ENCODE results near the gene SLC30A3. TPM values are rescaled to one million over a fixed set of nuclear protein-coding genes. Genes with fewer than 3 reads are reported as not detected.

The SLC30A3 gene
- total RNA-seq, 1 experiment from 2014 or later = not detected

DNA sequence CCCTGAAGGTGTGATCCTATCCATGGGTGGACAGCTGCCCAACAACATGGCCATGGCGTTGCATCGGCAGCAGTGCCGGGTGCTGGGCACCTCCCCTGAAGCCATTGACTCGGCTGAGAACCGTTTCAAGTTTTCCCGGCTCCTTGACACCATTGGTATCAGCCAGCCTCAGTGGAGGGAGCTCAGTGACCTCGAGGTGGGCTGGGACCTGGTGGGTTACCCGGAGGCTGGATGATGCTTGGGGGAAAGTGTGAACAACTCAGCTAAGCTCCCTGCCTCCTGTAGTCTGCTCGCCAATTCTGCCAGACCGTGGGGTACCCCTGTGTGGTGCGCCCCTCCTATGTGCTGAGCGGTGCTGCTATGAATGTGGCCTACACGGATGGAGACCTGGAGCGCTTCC is 29.5 kb downstream of the SLC30A3 start:
- no peak for DNase-seq (ENCODE audit: low read depth)

DNA sequence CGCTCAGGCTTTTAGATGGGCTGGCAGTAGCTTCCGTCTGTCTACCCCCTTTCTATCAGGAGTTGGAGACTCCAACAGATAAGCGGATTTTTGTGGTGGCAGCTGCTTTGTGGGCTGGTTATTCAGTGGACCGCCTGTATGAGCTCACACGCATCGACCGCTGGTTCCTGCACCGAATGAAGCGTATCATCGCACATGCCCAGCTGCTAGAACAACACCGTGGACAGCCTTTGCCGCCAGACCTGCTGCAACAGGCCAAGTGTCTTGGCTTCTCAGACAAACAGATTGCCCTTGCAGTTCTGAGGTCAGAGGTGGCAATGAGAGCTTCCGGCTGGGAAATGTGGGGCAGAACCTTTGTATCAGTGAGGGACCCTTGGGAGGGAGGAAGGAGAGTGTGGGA is 30.9 kb downstream of the SLC30A3 start:
- DNase-seq (ENCODE audit: low read depth) = no peak

GRCh38 chr2:27227501-27227900 is 35.3 kb downstream of the SLC30A3 start:
- DNase-seq (ENCODE audit: low read depth) = no peak

DNA sequence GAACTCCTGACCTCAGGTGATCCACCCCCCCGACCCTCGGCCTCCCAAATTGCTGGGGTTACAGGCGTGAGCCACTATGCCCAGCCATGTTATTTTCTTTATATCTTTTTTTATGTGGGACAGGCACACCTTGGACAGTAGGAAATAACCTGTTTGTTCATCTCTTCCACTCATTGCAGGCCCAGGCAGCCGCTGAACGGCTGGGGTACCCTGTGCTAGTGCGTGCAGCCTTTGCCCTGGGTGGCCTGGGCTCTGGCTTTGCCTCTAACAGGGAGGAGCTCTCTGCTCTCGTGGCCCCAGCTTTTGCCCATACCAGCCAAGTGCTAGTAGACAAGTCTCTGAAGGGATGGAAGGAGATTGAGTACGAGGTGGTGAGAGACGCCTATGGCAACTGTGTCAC is 37.3 kb downstream of the SLC30A3 start:
- no peak for DNase-seq (ENCODE audit: low read depth)

- no peak for DNase-seq (ENCODE audit: low read depth)
These were observed 39.4 kb downstream of the SLC30A3 start for GRCh38 chr2:27223416-27223815.

DNA sequence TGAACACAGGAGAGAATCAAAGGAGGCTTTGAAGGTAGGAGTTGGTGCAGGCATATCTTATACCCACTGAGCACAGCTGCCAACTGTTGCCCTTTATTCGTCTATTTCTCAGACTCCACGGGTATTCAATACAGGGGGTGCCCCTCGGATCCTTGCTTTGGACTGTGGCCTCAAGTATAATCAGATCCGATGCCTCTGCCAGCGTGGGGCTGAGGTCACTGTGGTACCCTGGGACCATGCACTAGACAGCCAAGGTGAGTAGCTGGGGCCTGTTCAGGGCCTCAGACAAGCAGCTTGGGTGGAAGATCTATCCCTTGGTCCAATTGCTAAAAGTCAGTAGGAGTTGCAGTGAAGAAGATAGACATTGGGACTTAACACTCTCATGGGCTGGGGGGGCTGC is 40.4 kb downstream of the SLC30A3 start:
- no peak for DNase-seq (ENCODE audit: low read depth)

DNA sequence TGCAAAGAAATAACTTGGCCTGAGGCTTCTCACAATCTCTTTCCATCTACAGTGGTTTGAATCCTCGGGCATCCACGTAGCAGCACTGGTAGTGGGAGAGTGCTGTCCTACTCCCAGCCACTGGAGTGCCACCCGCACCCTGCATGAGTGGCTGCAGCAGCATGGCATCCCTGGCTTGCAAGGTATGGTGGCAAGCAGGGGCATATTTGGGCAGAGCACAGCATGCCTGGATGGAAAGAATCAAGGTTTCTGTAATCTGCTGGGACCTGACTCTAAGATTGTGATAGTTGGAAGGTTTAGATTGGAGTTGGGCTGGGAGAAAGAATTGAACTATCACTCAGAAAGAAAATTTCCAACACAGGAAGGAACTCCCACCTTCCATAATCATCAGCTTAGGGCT is 41.7 kb downstream of the SLC30A3 start:
- no peak for DNase-seq (ENCODE audit: low read depth)

- DNase-seq (ENCODE audit: low read depth) = no peak
These were observed 42.8 kb downstream of the SLC30A3 start for GRCh38 chr2:27220091-27220490.

- no peak for DNase-seq (ENCODE audit: low read depth)
These were observed 43.8 kb downstream of the SLC30A3 start for GRCh38 chr2:27219091-27219490.

DNA sequence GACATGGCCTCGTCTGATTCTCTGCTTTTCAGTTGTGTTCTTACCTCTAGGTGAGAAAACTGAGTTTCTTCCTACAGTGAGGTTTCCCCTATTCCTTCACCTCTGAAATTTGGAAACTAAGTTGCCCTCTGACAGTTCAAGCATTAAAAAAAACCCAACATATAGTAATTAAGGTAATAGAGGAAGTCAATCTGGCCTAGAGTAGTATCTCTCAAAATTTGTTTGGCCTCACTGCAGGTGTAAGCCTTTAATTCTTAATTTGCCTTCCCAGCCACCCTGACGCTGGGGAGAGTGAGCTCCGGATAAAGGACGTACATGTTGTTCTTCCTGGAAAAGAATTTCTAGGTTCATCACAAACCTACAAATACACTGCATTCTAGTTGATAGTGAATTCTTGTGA is 44.2 kb downstream of the SLC30A3 start:
- DNase-seq (ENCODE audit: low read depth) = no peak

GRCh38 chr2:27217173-27218121 is 45.4 kb downstream of the SLC30A3 start, which contains the start of gene CAD:
Gene CAD, plus strand, starts transcription at chr2:27217369. Its CDS starts 183 bp downstream, at chr2:27217552.
- peak; percentile 86 for DNase-seq (ENCODE audit: low read depth)

DNA sequence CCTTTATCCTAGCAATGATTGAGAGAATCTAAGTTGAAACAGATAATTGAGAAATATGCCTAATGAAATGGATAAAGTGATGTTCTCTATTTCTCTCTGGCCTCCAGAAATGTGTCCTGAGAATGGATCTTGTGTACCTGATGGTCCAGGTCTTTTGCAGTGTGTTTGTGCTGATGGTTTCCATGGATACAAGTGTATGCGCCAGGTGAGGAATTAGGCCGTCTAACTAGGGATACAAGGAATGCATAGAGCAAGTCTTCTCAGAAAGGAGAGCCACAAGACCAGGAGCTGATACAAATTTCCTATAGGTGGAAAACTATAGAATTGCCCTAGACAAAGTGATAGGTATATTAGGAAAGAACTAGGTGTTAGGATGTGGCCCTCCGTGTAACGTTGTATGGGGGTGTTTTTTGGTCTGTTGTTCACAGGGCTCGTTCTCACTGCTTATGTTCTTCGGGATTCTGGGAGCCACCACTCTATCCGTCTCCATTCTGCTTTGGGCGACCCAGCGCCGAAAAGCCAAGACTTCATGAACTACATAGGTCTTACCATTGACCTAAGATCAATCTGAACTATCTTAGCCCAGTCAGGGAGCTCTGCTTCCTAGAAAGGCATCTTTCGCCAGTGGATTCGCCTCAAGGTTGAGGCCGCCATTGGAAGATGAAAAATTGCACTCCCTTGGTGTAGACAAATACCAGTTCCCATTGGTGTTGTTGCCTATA is 46.3 kb downstream of the SLC30A3 start:
- no peak for DNase-seq (ENCODE audit: low read depth)

GRCh38 chr2:27214941-27215340 is 47.9 kb downstream of the SLC30A3 start:
- DNase-seq (ENCODE audit: low read depth) = peak; percentile 5

DNA sequence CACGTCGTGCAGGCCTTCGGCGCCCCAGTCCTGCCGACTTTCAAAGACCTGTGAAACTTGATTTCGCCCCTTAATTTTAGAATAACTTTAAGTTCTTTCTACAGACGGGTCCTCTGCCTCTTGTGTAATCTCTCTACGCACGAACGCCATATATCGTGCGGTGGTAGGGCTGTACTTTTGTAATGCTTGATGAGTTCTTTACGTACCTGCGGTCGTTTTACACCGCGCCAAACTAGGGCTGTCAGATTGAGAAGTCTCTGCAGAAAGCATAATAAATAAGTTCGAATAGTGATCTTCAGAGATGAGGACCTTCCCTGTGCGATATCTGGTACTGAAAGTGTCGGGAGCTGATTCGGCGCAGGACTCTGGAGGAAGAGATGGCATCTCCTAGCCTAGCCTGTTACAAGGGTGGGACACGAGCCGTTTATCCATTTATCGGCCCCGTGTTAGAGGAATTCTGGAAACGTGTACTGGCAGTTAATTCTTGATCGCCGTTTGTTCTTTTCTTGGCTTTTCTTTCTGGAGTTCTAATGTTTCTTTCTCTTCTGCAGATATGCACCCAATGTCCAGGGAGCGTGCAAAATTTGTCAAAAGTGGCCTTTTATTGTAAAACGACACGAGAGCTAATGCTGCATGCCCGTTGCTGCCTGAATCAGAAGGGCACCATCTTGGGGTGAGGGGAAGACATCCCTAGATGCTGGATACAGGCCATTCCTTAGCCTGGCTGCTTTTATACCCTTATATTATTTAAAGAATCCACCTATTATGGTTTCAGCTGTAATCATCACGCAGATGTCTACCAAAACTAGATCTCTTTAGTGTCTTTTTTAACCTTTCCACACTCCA is 50.0 kb downstream of the SLC30A3 start:
- DNase-seq (ENCODE audit: low read depth) = peak; percentile 14

DNA sequence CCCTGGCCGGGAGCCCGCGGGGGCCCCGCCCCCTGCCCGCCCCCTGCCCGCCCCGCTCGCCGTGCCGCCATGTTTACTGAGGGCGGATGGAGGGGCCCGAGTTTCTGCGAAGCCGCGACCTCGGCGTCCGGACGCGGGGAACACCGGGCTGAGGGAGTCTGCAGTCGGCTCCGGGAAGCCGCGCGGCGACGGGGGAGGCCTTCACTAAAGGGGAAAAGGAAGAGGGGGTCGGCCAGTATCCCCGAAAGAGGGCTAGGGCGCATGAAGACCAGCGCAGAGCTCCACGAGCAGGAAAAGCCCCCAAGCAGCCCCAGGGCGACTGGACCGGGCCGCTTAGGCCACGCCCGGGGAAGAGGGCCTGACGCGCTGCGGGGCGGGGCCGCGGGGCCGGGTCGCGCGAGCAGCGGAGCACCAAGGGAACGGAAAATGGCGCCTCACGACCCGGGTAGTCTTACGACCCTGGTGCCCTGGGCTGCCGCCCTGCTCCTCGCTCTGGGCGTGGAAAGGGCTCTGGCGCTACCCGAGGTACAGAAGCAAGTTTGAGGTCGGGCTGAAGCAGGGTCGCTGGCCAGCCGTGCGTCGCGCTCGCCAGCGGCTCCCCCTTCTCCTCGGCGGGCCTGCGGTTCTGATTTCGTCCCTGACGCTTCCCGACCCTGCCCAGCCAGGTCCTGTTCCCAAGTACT is 50.8 kb downstream of the SLC30A3 start, which contains the start of the genes ATRAID and SLC5A6:
ATRAID (plus strand) TSS at position 99 of the 683 bp plus-strand sequence; CDS start at position 427, 328 bp downstream.
SLC5A6 (minus strand) TSS at position 326 of the 683 bp plus-strand sequence. CDS start 4,618 bp downstream, outside the sequence.
- peak; percentile 87 for DNase-seq (ENCODE audit: low read depth)

GRCh38 chr2:27211241-27211942 is 51.5 kb downstream of the SLC30A3 start:
- no peak for DNase-seq (ENCODE audit: low read depth)

- no peak for DNase-seq (ENCODE audit: low read depth)
These were observed 53.0 kb downstream of the SLC30A3 start for GRCh38 chr2:27209621-27210401.

GRCh38 chr2:27208486-27209050 is 54.3 kb downstream of the SLC30A3 start:
- no peak for DNase-seq (ENCODE audit: low read depth)

DNA sequence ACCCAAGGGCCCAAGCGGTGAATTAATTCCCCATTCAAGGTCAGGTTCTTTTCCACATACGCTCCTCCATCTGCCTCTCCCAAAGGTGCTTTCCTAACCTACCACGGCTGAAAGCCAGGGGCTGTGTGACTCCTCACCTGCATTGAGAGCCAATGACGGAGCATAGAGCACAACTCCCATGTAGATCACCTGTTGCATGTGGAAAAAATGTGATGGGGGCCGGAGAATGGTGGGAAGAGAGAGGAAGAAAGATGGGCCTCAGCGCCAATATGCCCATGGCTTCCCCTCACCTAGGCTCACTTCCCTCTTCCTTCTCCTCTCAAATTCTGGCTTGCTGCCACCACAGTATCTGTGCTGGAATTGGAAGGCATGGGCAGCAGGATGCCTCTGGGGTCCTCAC is 56.5 kb downstream of the SLC30A3 start:
- no peak for DNase-seq (ENCODE audit: low read depth)
